ENCODE measurements around the gene RANBP3.
"Not testable (repeated sequence)": the region's sequence is repeated elsewhere in the genome, so short reads cannot be mapped to it uniquely, and the experiment has no call there.

RANBP3 gene

GRCh38 chr19:5903056-5903623 is 74.8 kb downstream of the RANBP3 start:
- no peak for DNase-seq (ENCODE audit: low read depth)

GRCh38 chr19:5900976-5901375 is 77.0 kb downstream of the RANBP3 start:
- no peak for DNase-seq (ENCODE audit: low read depth)

GRCh38 chr19:5899728-5900526 is 78.0 kb downstream of the RANBP3 start:
- DNase-seq (ENCODE audit: low read depth) = no peak

GRCh38 chr19:5897189-5897969 is 80.6 kb downstream of the RANBP3 start:
- DNase-seq (ENCODE audit: low read depth) = no peak

- no peak for DNase-seq (ENCODE audit: low read depth)
Observed at GRCh38 chr19:5896365-5897076, 81.4 kb downstream of the RANBP3 start.

GRCh38 chr19:5895890-5896289 is 82.0 kb downstream of the RANBP3 start:
- DNase-seq (ENCODE audit: low read depth) = no peak

GRCh38 chr19:5895409-5895808 is 82.5 kb downstream of the RANBP3 start:
- DNase-seq (ENCODE audit: low read depth) = no peak

- no peak for DNase-seq (ENCODE audit: low read depth)
Observed at GRCh38 chr19:5894704-5895349, 83.1 kb downstream of the RANBP3 start.

GRCh38 chr19:5893907-5894703 is 83.8 kb downstream of the RANBP3 start:
- DNase-seq (ENCODE audit: low read depth) = no peak

GRCh38 chr19:5893296-5893903 is 84.5 kb downstream of the RANBP3 start:
- no peak for DNase-seq (ENCODE audit: low read depth)

- no peak for DNase-seq (ENCODE audit: low read depth)
Observed at GRCh38 chr19:5892772-5893275, 85.1 kb downstream of the RANBP3 start.

- DNase-seq (ENCODE audit: low read depth) = no peak
Observed at GRCh38 chr19:5891938-5892771, 85.8 kb downstream of the RANBP3 start.

- DNase-seq (ENCODE audit: low read depth) = no peak
Observed at GRCh38 chr19:5891572-5891937, 86.4 kb downstream of the RANBP3 start.

GRCh38 chr19:5890099-5890498 is 87.8 kb downstream of the RANBP3 start:
- DNase-seq (ENCODE audit: low read depth) = no peak

GRCh38 chr19:5889288-5889971 is 88.5 kb downstream of the RANBP3 start:
- no peak for DNase-seq (ENCODE audit: low read depth)

GRCh38 chr19:5884065-5884811 is 93.7 kb downstream of the RANBP3 start:
- DNase-seq (ENCODE audit: low read depth) = not testable (repeated sequence)

- DNase-seq (ENCODE audit: low read depth) = not testable (repeated sequence)
Observed at GRCh38 chr19:5883157-5883873, 94.6 kb downstream of the RANBP3 start.

All from non-pigmented ciliary epithelial cell (primary cell).